HepG2 (cell line): ENCODE data around the gene GFER. TPM values are rescaled to one million over a fixed set of nuclear protein-coding genes. Genes with fewer than 3 reads are reported as not detected.

Experiments used
- FOXM1 ChIP-seq: sonication (generic); formaldehyde crosslinking; IDR thresholded peaks from 2 replicates; pipeline ENCODE4 v1.5.0; 2020; ENCODE audit warnings: missing genetic modification reagents
- HBP1 ChIP-seq: IDR thresholded peaks from 2 replicates; pipeline ENCODE4 v1.6.1; 2016; ENCODE audit warnings: low read depth, control low read depth
- KIAA2018 ChIP-seq: sonication (generic); formaldehyde crosslinking; IDR thresholded peaks from 2 replicates; pipeline ENCODE4 v1.5.0; 2020; ENCODE audit warnings: mild to moderate bottlenecking, missing genetic modification reagents, borderline replicate concordance
- MEIS2 ChIP-seq: sonication (generic); formaldehyde crosslinking; IDR thresholded peaks from 2 replicates; pipeline ENCODE4 v1.9.0; 2021; ENCODE audit warnings: mild to moderate bottlenecking, missing genetic modification reagents
- RAD51 ChIP-seq: fragments of 450-650 bp; IDR thresholded peaks from 2 replicates; pipeline ENCODE4 v1.6.1; 2016; ENCODE audit warnings: borderline replicate concordance
- REL ChIP-seq: sonication (generic); formaldehyde crosslinking; conservative IDR thresholded peaks from 2 replicates; pipeline ENCODE4 v1.8.0; 2022; ENCODE audit warnings: mild to moderate bottlenecking, missing genetic modification reagents, moderate library complexity
- SIN3A ChIP-seq: IDR thresholded peaks from 2 replicates; pipeline ENCODE4 v1.6.1; 2011; ENCODE audit warnings: low read depth, mild to moderate bottlenecking, control low read depth, low read length, borderline replicate concordance
- SRSF1 ChIP-seq: fragments of 200-400 bp; formaldehyde crosslinking; optimal IDR thresholded peaks from 2 replicates; pipeline ENCODE3; 2017; ENCODE audit warnings: mild to moderate bottlenecking, low read depth, low read length, moderate library complexity
- ZBTB3 ChIP-seq: sonication (generic); formaldehyde crosslinking; IDR thresholded peaks from 2 replicates; pipeline ENCODE4 v1.4.0; 2020; ENCODE audit warnings: low read depth, mild to moderate bottlenecking, moderate library complexity, missing genetic modification reagents, borderline replicate concordance
- ZBTB49 ChIP-seq: sonication (generic); formaldehyde crosslinking; IDR thresholded peaks from 2 replicates; pipeline ENCODE4 v1.4.0; 2020; ENCODE audit warnings: missing genetic modification reagents, borderline replicate concordance
- ZKSCAN1 ChIP-seq: fragments of 150-350 bp; IDR thresholded peaks from 2 replicates; pipeline ENCODE4 v1.6.1; 2014; ENCODE audit warnings: low read length
- ZNF124 ChIP-seq: sonication (generic); formaldehyde crosslinking; IDR thresholded peaks from 2 replicates; pipeline ENCODE4 v1.4.0; 2020; ENCODE audit warnings: missing genetic modification reagents
- ZNF143 ChIP-seq: sonication (generic); formaldehyde crosslinking; IDR thresholded peaks from 2 replicates; pipeline ENCODE4 v1.4.0; 2020; ENCODE audit warnings: missing genetic modification reagents
- ZNF34 ChIP-seq: sonication (generic); formaldehyde crosslinking; IDR thresholded peaks from 2 replicates; pipeline ENCODE4 v1.4.0; 2020; ENCODE audit warnings: mild to moderate bottlenecking, missing genetic modification reagents, borderline replicate concordance
- ZNF615 ChIP-seq: sonication (generic); formaldehyde crosslinking; IDR thresholded peaks from 2 replicates; pipeline ENCODE4 v1.5.0; 2020; ENCODE audit warnings: mild to moderate bottlenecking, missing genetic modification reagents, borderline replicate concordance
- ZNF672 ChIP-seq: sonication (generic); formaldehyde crosslinking; IDR thresholded peaks from 2 replicates; pipeline ENCODE4 v1.8.1; 2022; ENCODE audit warnings: missing genetic modification reagents
- ZNF703 ChIP-seq: sonication (generic); formaldehyde crosslinking; IDR thresholded peaks from 2 replicates; pipeline ENCODE4 v1.5.1; 2020; ENCODE audit warnings: missing genetic modification reagents, mild to moderate bottlenecking, moderate library complexity, borderline replicate concordance
- ZNF850 ChIP-seq: sonication (generic); formaldehyde crosslinking; conservative IDR thresholded peaks from 2 replicates; pipeline ENCODE4 v1.9.0; 2021; ENCODE audit warnings: mild to moderate bottlenecking, missing genetic modification reagents
- polyA plus RNA-seq, 8 experiments: library from polyadenylated mRNA; depleted of rRNA in 3 of 8; stranded (reverse) in 7 of 8; unstranded in 1 of 8; fragments of >200 nt; fragmentation: Illumina TruSeq in 4 of 8; extraction: Trizol in 4 of 8; gene quantifications; 2 replicates each; pipeline versions ENCODE4 v1.2.1 to v1.2.3, GENCODE V29; 2011 to 2016; ENCODE audit warnings: low read depth in 4 of 8, missing spikeins in 1 of 8, mixed read lengths in 1 of 8; ENCODE audit not compliant: insufficient read depth in 1 of 8
- total RNA-seq, 5 experiments: library from RNA; depleted of rRNA; stranded (reverse); fragments of >200 nt; fragmentation: Illumina TruSeq; extraction: Trizol; gene quantifications; 2 replicates each; pipeline ENCODE4 v1.2.3, GENCODE V29; 2016; ENCODE audit warnings: low read depth in 1 of 5

The GFER gene
- total and polyA plus RNA-seq, 2 of the 13 experiments (the other 11 are each of a cell fraction or from before 2014, with no cell fraction given) = 28.6 to 71.7 TPM

DNA sequence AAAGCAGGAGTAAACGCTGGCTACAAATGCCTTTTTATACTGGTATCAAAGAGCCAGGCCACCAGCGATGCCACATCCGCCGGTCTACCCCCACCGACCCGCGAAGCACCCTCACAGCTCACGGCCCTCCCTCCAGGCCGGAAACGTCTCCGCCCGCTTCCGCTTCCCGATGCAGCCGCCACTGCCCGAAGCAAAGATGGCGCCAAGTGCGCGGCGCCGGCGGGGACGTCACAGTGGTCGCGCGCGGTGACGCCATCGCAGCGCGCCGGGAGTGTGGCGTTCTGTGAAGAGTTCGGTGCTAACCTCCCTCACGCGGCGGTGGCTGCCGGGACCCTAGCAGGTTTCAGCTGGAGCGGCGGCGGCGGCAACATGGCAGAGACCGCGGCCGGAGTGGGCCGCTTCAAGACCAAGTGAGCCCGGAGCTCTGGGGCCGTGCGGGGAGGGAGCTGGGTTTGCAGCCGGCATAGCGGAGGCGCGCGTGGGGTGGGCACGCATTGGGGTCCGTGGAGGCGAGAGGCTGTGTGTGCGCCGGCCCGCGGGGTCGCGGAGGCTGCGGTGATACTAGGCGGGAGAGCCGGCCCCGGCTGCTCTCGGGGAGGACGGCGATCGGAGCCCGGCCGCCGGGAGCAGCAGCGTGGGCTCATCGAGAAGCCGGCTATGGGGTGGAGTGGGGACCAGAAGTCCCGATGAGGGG lies 12.1 kb upstream of the GFER start, which contains the start of gene TBL3 (continued):
- TF ChIP-seq HBP1 (CRISPR knock-in tag) (peak; percentile 94), ZKSCAN1 (peak; percentile 86), RAD51 (no peak), ZNF143 (CRISPR knock-in tag) (peak; percentile 85), ZNF850 (CRISPR knock-in tag) (no peak), ZBTB3 (CRISPR knock-in tag) (peak; percentile 75; the same call in 1 of the 2 replicates), MEIS2 (CRISPR knock-in tag) (peak; percentile 83), SRSF1 (no peak), KIAA2018 (CRISPR knock-in tag) (no peak; the same call in 1 of the 2 replicates), FOXM1 (CRISPR knock-in tag) (peak; percentile 52; the same call in 1 of the 2 replicates), SIN3A (peak; percentile 89; the same call in 1 of the 2 replicates), ZNF124 (CRISPR knock-in tag) (no peak; the same call in 1 of the 2 replicates), ZNF703 (CRISPR knock-in tag) (no peak; the same call in 1 of the 2 replicates), ZNF615 (CRISPR knock-in tag) (no peak), REL (CRISPR knock-in tag) (peak; percentile 78; the same call in 1 of the 2 replicates), ZNF672 (CRISPR knock-in tag) (no peak), ZNF34 (peak; percentile 87; the same call in 1 of the 2 replicates), ZBTB49 (CRISPR knock-in tag) (no peak)
